ENCODE data around the gene FRMD4A.
A peak's percentile ranks its signal among the peaks of the same experiment; 100 is the strongest.

Gene FRMD4A

DNA sequence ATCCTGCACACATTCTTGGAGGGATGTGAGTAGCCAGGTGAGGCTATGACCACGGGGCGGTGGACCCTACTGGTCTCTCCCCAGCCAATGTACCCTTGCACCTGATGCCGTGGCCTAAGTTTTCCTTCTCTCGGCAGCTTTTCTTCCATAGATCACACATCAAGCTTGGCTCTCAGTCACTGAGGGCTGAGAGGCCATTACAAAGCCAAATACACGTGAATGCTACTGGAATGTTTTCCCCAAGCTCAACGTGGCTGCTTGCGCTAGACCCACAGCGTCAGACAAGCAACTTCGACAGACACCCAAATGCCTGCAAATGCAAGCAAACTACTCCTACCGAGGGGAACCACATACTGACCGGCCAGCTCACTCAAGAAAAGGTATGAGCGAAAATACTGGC is 660.8 kb downstream of the FRMD4A start:
- Mint-ChIP-seq H3K36me3 (ENCODE audit: low read depth) (no peaks in the 10 kb centered on the region), H3K4me3 (no peak overlapping the region), H3K27me3 (ENCODE audit: low read depth) (no peaks in the 10 kb centered on the region), H3K27ac (no peak overlapping the region), H3K9me3 (no peaks in the 10 kb centered on the region), H3K4me1 (ENCODE audit: low read depth) (no peaks in the 10 kb centered on the region)
- DNase-seq (ENCODE audit: low spot score), result no peak

DNA sequence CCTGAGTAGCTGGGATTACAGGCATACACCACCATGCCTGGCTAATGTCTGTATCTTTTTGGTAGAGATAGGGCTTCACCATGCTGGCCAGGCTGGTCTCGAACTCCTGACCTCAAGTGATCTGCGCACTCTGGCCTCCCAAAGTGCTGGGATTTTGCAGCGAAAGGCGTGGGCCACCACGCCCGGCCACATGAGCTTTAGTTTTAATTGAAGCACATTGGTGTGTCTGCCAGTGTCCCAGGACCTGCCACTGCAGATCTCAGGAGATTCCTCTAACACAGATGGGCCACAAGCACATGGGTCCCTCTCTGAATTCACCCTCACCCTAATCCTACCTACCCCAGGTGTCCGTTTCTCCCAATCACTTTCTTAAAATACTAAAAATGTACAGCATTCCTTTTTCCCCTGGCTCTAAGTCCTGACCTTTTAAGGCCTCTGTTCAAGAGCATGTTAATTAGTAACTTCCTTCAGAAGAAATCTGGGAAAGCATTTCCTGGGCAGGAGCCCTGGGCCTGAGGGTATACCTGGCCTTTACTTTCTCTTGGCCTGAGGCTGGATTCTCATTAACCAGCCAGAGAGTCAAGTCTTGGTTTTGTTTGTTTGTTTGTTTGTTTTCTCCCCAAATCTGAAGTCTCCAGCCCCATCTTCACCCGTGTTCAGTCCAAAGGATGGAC is 661.4 kb downstream of the FRMD4A start:
- Mint-ChIP-seq H3K4me1 (ENCODE audit: low read depth) (no peaks in the 10 kb centered on the region), H3K36me3 (ENCODE audit: low read depth) (no peaks in the 10 kb centered on the region), H3K4me3 (no peak overlapping the region), H3K27ac (no peak overlapping the region), H3K27me3 (ENCODE audit: low read depth) (no peaks in the 10 kb centered on the region), H3K9me3 (no peaks in the 10 kb centered on the region)
- no peak for DNase-seq (ENCODE audit: low spot score)

DNA sequence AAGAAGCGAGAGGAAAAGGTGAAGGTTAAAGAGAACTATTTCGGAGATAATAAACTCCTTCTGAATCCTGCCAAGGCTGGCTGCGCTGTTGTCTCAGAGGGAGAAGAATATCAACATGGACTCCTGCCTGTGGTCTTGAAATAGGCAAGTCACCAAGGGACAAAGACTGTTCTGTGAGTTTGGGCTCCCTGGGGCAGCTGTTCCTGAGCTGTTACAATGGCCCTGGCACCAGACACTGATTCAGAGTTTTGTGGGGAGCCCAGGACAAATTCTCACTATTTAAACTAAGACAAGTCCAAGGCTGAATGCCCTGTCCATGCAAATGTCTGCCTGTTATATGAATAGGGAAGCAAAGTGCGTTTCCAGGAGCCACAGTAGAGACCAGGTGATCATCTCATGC is 662.6 kb downstream of the FRMD4A start:
- no peaks in the 10 kb centered on the region for H3K9me3 Mint-ChIP-seq
- H3K36me3 Mint-ChIP-seq (ENCODE audit: low read depth), result no peaks in the 10 kb centered on the region
- H3K27me3 Mint-ChIP-seq (ENCODE audit: low read depth), result no peaks in the 10 kb centered on the region
- H3K4me1 Mint-ChIP-seq (ENCODE audit: low read depth), result no peaks in the 10 kb centered on the region
- H3K27ac Mint-ChIP-seq, result no peak overlapping the region
- H3K4me3 Mint-ChIP-seq, result no peak overlapping the region
- no peak for DNase-seq (ENCODE audit: low spot score)

DNA sequence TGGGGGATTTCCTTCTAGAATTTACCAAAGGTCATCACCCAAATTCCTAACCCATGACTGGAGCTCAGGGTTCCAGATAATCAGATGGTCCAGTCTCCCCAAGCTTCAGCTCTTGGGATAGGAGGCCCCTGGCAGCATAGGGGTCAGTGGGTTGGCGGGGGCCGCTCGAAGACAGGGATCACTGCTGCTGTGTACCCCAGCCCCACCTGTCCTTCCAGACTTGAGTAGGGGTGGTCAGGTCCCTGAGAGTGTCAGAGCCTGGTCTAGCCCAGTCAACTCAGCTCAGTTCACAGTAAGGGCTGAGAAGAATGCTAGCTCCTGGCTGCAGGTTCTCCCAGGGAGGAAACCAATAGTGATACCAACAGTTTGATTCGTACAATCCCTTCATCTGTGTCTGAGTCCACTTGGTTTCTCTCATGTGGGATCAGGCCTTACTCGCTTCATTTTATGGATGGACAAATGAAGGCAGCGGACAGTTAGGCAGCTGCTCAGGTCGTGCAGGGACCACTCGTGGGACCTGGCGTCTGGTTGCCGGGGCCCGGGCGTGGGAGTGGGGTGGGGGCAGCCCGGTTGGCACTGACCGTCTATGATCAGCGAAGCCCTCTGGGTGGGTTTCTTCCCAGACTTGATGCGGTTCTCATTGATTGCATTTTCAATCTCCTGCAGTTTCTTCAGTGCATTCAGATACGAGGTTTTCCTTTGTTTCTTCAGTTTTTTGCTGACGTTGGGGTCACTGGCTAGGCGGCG is 665.0 kb downstream of the FRMD4A start:
- no peak overlapping the region for H3K27ac Mint-ChIP-seq
- DNase-seq (ENCODE audit: low spot score), result no peak
- H3K36me3 Mint-ChIP-seq (ENCODE audit: low read depth), result no peaks in the 10 kb centered on the region
- H3K4me1 Mint-ChIP-seq (ENCODE audit: low read depth), result no peaks in the 10 kb centered on the region
- H3K4me3 Mint-ChIP-seq, result no peak overlapping the region
- peaks cover 1% of the 10 kb centered on the region for H3K27me3 Mint-ChIP-seq (ENCODE audit: low read depth)
- H3K9me3 Mint-ChIP-seq, result no peaks in the 10 kb centered on the region

DNA sequence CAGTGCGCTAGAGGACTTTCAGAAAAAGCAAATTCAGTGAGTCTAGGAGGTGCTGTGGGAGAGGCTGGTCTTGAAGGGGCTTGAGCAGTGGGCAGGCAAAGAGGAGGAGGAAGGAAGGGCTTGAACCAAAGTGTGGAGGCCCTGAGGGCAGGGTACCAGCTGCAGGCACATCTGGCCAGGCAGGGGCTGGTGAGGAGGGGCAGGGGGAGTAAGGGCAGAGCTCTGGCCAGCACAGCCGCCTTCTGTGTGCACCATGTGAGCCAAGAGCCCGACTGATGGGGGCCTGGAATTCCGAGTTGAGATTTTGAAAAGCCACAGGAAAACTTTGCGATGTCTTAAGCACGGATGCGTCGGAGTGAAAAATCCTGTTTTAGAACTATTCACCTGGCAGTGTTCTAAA is 669.5 kb downstream of the FRMD4A start:
- no peak for DNase-seq (ENCODE audit: low spot score)
- no peaks in the 10 kb centered on the region for H3K36me3 Mint-ChIP-seq (ENCODE audit: low read depth)
- H3K4me3 Mint-ChIP-seq, result no peak overlapping the region
- H3K27me3 Mint-ChIP-seq (ENCODE audit: low read depth), result peaks cover 1% of the 10 kb centered on the region
- no peaks in the 10 kb centered on the region for H3K9me3 Mint-ChIP-seq
- no peak overlapping the region for H3K27ac Mint-ChIP-seq
- H3K4me1 Mint-ChIP-seq (ENCODE audit: low read depth), result peaks cover 1% of the 10 kb centered on the region

DNA sequence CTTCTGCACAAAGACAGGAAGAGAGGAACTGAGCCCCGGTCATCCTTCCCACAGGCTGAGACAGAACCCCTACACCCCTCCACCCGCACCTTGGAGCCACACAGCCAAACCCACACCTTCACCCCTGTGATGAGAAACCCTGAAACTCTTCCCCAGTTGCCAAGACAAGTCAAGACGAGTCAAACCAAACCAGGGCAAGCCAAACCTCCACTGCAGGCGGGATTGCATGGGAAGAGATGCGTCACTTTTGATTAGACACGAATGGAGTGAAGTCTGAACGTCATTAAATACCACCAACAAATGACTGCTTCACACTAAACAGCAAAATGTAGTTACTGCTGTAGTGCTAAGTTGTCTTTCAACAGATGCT is 670.2 kb downstream of the FRMD4A start:
- Mint-ChIP-seq H3K27ac (no peak overlapping the region), H3K27me3 (ENCODE audit: low read depth) (peaks cover 1% of the 10 kb centered on the region), H3K9me3 (no peaks in the 10 kb centered on the region), H3K4me1 (ENCODE audit: low read depth) (peaks cover 1% of the 10 kb centered on the region), H3K36me3 (ENCODE audit: low read depth) (no peaks in the 10 kb centered on the region), H3K4me3 (no peak overlapping the region)
- no peak for DNase-seq (ENCODE audit: low spot score)

DNA sequence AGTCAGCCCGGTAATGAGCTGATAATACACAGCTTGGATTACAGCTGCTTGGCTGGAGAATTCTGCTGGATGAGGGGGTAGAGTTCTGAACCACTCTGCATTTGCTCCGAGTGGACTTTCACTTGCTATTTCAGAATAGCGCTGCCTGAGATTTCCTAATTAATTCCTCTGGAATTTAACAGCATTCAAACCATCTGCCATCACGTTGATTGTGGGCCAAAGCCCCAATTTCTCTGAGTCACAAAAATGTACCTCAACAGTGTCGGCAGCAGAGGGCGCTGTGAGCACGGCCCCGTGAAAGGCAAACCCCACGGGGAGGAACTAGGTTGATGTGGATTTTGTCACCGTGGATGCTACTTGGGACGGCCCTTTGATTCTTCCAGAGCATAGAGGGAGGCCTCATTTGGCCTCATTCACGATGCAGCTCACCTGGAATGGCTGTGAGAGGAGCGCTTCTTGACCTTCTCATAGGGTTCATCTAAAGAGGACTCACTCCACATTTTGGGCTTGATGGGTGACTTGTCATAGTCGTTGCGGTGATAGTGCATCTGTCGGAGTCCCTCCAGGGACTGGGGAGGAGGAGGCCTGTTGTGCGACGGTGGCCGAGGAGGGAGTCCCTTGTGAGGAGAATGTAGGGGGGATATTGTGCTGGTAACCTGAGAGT is 670.7 kb downstream of the FRMD4A start:
- peaks cover 1% of the 10 kb centered on the region for H3K27me3 Mint-ChIP-seq (ENCODE audit: low read depth)
- no peak overlapping the region for H3K27ac Mint-ChIP-seq
- peaks cover 1% of the 10 kb centered on the region for H3K4me1 Mint-ChIP-seq (ENCODE audit: low read depth)
- no peaks in the 10 kb centered on the region for H3K9me3 Mint-ChIP-seq
- H3K36me3 Mint-ChIP-seq (ENCODE audit: low read depth), result no peaks in the 10 kb centered on the region
- DNase-seq (ENCODE audit: low spot score), result peak; percentile 31
- no peak overlapping the region for H3K4me3 Mint-ChIP-seq

DNA sequence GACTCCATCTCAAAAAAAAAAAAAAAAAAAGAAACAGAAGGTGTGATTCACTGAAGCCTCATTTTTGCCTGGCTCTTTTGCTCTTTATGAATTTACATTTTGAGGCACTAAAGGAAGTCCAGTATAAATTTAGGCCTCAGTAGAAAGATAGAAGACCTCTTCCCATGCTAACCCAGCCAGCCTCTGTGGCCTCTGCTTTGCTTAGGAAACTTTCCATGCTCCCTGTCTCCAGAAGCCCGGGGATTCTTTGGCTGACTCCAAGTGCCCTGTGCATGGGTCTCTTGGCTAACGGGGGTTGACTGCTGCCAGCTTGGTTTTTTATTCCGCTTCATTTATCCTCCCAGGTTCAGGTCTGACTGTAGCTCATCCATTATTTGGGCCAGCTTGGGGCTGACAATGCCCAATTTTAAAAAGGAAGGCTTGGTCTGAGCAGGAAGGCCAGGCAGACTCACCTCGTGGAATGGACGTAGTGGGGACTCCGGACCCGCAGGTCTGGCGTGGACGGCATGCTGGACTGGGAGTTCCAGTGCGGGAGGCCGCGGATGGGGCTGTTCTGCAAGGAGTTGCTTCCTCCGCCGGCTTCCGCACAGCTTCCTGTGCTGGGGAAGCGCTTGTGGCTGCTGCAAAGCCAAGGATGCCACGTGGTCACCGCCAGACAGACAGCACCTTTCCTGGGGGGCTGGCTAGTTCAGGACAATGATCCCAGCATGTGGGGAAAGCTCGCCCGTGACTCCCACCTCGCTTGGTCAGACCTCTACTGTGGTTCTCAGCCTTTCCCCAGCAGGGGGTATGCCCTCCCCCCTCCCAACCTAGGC is 671.6 kb downstream of the FRMD4A start:
- Mint-ChIP-seq H3K4me1 (ENCODE audit: low read depth) (peaks cover 1% of the 10 kb centered on the region), H3K27ac (no peak overlapping the region), H3K9me3 (no peaks in the 10 kb centered on the region), H3K36me3 (ENCODE audit: low read depth) (no peaks in the 10 kb centered on the region), H3K4me3 (no peak overlapping the region), H3K27me3 (ENCODE audit: low read depth) (peaks cover 1% of the 10 kb centered on the region)
- no peak for DNase-seq (ENCODE audit: low spot score)

DNA sequence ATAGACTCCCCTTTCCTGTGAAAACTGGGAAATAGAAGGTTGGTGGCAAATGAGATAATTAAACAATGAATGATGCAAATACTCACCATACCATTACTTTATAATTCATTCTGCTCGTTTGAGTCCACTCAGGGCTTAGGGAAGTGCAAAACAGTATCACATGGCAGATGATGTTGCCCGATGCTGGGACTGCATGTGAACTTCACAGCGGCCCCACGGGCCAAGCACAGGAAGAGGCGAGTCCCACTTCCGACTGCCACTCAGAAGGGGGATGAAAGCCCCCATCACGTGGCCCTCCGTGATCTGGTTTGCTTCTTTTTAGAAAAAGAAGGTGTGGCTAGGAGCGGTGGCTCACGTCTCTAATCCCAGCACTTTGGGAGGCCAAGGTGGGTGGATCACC is 672.5 kb downstream of the FRMD4A start:
- Mint-ChIP-seq H3K4me1 (ENCODE audit: low read depth) (peaks cover 1% of the 10 kb centered on the region), H3K9me3 (no peaks in the 10 kb centered on the region), H3K4me3 (no peak overlapping the region), H3K36me3 (ENCODE audit: low read depth) (no peaks in the 10 kb centered on the region), H3K27ac (no peak overlapping the region), H3K27me3 (ENCODE audit: low read depth) (peaks cover 1% of the 10 kb centered on the region)
- no peak for DNase-seq (ENCODE audit: low spot score)

DNA sequence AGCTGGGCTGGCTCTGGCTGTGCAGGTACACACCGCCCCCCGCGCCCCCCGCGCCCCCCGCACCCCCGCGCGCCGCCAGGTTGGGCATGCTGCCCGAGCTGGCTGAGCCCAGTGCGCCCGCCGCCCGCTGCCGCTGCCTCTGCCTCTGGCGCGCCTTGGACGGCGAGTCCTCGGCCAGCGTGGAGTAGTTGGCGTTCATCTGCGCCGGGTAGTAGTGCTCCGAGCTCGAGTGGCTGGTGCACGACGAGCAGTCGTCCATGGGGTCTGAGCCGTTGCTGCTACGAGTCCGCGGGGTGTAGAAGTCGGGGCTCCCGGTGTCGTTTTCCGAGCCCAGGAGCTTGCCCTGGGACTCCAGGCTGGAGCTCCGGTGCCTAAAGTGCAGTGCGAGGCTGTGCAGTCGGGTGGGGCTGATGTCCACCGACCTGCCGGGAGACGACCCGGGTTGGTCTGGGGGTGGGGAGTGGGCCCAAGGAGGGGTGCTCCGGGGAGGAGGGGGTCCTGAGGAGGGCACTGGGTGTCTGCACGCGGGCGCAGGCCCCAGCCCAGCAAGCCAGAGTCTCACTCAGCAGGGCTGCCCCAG is 673.5 kb downstream of the FRMD4A start:
- H3K27ac Mint-ChIP-seq, result no peak overlapping the region
- H3K4me3 Mint-ChIP-seq, result no peak overlapping the region

DNA sequence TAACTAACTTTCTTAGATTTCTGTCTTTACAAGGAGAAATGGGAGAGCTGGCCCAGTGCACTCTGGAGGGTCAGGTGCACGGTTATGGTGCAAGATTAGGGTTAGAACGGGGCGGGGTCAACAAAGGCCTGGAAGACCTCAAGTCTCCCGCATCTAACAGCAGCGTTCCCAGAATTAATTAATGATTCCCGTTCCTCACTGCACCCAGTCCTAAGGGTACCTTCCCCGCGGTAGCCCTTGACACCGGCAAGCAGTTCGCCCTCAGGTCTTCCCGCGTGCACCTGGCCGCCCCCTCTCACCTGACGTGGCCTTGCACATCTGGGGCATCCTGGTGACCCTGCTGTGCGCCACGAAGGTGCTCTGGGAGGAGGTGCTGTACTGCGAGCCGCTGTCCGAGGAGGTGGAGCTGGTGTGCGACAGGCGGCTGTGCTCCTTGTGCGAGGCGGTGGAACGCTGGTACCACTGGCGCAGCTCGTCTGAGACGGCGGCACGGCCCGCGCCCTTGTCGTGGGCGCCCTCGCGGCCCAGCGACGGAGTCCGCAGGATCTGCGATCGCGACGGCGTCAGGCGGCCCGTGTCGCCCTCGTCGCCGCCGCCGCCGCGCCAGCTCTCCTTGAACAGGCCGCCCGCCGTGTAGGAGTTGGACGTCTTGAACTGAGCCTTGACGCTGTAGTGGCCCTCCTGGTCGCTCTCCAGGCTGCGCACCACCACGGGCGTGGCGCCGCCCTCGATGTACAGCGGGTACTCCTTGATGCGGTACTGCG is 674.2 kb downstream of the FRMD4A start:
- peaks cover 1% of the 10 kb centered on the region for H3K4me1 Mint-ChIP-seq (ENCODE audit: low read depth)
- no peak overlapping the region for H3K27ac Mint-ChIP-seq
- no peak for DNase-seq (ENCODE audit: low spot score)
- peaks cover 1% of the 10 kb centered on the region for H3K27me3 Mint-ChIP-seq (ENCODE audit: low read depth)
- no peaks in the 10 kb centered on the region for H3K36me3 Mint-ChIP-seq (ENCODE audit: low read depth)
- no peak overlapping the region for H3K4me3 Mint-ChIP-seq
- H3K9me3 Mint-ChIP-seq, result no peaks in the 10 kb centered on the region

More for the DNA sequence above, 673.5 kb downstream of the FRMD4A start:
- no peak for DNase-seq (ENCODE audit: low spot score)
- H3K36me3 Mint-ChIP-seq (ENCODE audit: low read depth), result no peaks in the 10 kb centered on the region
- H3K4me1 Mint-ChIP-seq (ENCODE audit: low read depth), result peaks cover 1% of the 10 kb centered on the region
- H3K9me3 Mint-ChIP-seq, result no peaks in the 10 kb centered on the region
- H3K27me3 Mint-ChIP-seq (ENCODE audit: low read depth), result peaks cover 1% of the 10 kb centered on the region

DNA sequence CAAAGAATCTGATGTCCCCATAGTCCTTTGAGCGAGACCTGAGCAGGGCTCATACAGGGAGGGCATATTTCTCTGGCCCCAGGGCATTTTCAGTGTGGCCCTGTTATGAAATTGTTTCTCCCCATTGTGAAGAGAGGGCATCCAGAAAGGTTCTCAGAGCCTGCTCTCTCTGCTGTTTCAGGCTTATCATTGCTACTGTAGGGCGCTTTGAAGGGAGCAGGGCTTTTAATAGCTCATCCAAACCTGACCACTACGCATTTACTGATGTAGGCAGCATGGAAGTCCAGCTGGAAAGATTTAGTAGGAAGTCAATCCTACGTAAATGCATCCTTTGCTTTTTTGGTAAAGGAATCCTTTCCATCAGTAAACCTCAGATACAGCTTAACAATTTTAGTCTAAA is 675.9 kb downstream of the FRMD4A start:
- no peak for DNase-seq (ENCODE audit: low spot score)
- Mint-ChIP-seq H3K4me3 (no peak overlapping the region), H3K27ac (no peak overlapping the region), H3K4me1 (ENCODE audit: low read depth) (no peaks in the 10 kb centered on the region), H3K36me3 (ENCODE audit: low read depth) (no peaks in the 10 kb centered on the region), H3K27me3 (ENCODE audit: low read depth) (no peaks in the 10 kb centered on the region), H3K9me3 (no peaks in the 10 kb centered on the region)

Measured in T-helper 2 cell treated with Interferon-gamma antibody and Interleukin-4, amounts not matched to agents 5 μg/mL and 100 μg/mL, for 36 hours (primary cell).